Measurements from ENCODE around the gene ASPG. TPM values are rescaled to one million over a fixed set of nuclear protein-coding genes. Genes with fewer than 3 reads are reported as not detected.

ASPG gene
- total and polyA plus RNA-seq, 2 of the 13 experiments (the other 11 are each of a cell fraction or from before 2014, with no cell fraction given): not detected

GRCh38 chr14:104078031-104078455, 7.5 kb upstream of the ASPG start (continued):
- TF ChIP-seq ZNF609 (CRISPR knock-in tag; IDR thresholded peaks at IDR 0.05; ENCODE audit: borderline replicate concordance): no peak
- TF ChIP-seq XRCC5 (optimal IDR thresholded peaks at IDR 0.05; ENCODE audit: low read length): peak; percentile 99
- TF ChIP-seq YY1 (IDR thresholded peaks at IDR 0.05; ENCODE audit: insufficient read depth, insufficient replicate concordance, low read depth, low read length): peak; percentile 45
- TF ChIP-seq POLR2G (IDR thresholded peaks at IDR 0.05; ENCODE audit: low read depth, low read length): no peak
- TF ChIP-seq KLF6 (CRISPR knock-in tag; IDR thresholded peaks at IDR 0.05): no peak
- TF ChIP-seq AHDC1 (CRISPR knock-in tag; IDR thresholded peaks at IDR 0.05; ENCODE audit: borderline replicate concordance): no peak
- TF ChIP-seq GATA4 (IDR thresholded peaks at IDR 0.05; ENCODE audit: borderline replicate concordance, low read depth): no peak
- TF ChIP-seq ZKSCAN8 (CRISPR knock-in tag; IDR thresholded peaks at IDR 0.05; ENCODE audit: borderline replicate concordance): 0 out of 2 replicates have a peak, but pooled peaks have one; percentile 28
- no peak for TF ChIP-seq ZNF496 (CRISPR knock-in tag; IDR thresholded peaks at IDR 0.05; ENCODE audit: insufficient replicate concordance)
- TF ChIP-seq ZMAT3 (CRISPR knock-in tag; conservative IDR thresholded peaks at IDR 0.05): no peak
- TF ChIP-seq ZNF274 (CRISPR knock-in tag; IDR thresholded peaks at IDR 0.05): no peak
- no peak for TF ChIP-seq NONO (IDR thresholded peaks at IDR 0.05)
- no peak for TF ChIP-seq NONO (CRISPR knock-in tag; conservative IDR thresholded peaks at IDR 0.05)
- 0 out of 2 replicates have a peak, but pooled peaks have one; percentile 32 for TF ChIP-seq GATAD2A (CRISPR knock-in tag; IDR thresholded peaks at IDR 0.05)
- peak; percentile 63 for TF ChIP-seq ZMYM4 (CRISPR knock-in tag; IDR thresholded peaks at IDR 0.05)
- no peak for TF ChIP-seq ZNF317 (CRISPR knock-in tag; IDR thresholded peaks at IDR 0.05)
- TF ChIP-seq ZNF747 (CRISPR knock-in tag; IDR thresholded peaks at IDR 0.05; ENCODE audit: borderline replicate concordance): no peak
- TF ChIP-seq HBP1 (CRISPR knock-in tag; IDR thresholded peaks at IDR 0.05; ENCODE audit: low read depth): no peak
- peak; percentile 59; the same call in 1 of the 2 replicates for TF ChIP-seq TARDBP (CRISPR knock-in tag; IDR thresholded peaks at IDR 0.05)
- no peak for TF ChIP-seq MBNL3 (CRISPR knock-in tag; conservative IDR thresholded peaks at IDR 0.05)

Measured in HepG2 (cell line).